GM23338 (cell line): ENCODE results near the gene HIF3A. TPM values are rescaled to one million over a fixed set of nuclear protein-coding genes. Genes with fewer than 3 reads are reported as not detected.

Source experiments
- ATAC-seq: fragments of 200-7000 bp; cut with Tn5 transposase; 3 replicates; pipeline ENCODE4 v1.9.1; 2020
- DNase-seq: peaks from one replicate; pipeline ENCODE4 v3.0.0-alpha.2; 2015; ENCODE audit warnings: low spot score
- H2AFZ ChIP-seq: fragments of 200-600 bp; sonication (generic); 2 replicates; pipeline ENCODE4 v1.8.0; 2016; ENCODE audit warnings: antibody characterized with exemption, mild to moderate bottlenecking, moderate library complexity
- H3F3A ChIP-seq: fragments of 200-600 bp; sonication (generic); replicated peaks from 2 replicates; pipeline ENCODE4 v1.8.0; 2017; ENCODE audit warnings: antibody characterized with exemption, mixed run types, low read depth
- H3K27ac ChIP-seq: fragments of 200-600 bp; sonication (generic); 2 replicates; pipeline ENCODE4 v1.6.1; 2016; ENCODE audit warnings: low read depth
- H3K27me3 ChIP-seq: fragments of 200-600 bp; sonication (generic); 2 replicates; pipeline ENCODE4 v1.8.0; 2016; ENCODE audit warnings: mild to moderate bottlenecking, mixed run types, moderate library complexity; ENCODE audit not compliant: insufficient read depth
- H3K36me3 ChIP-seq: fragments of 200-600 bp; sonication (generic); 2 replicates; pipeline ENCODE4 v1.8.0; 2016; ENCODE audit warnings: mild to moderate bottlenecking; ENCODE audit not compliant: insufficient read depth
- H3K4me1 ChIP-seq: fragments of 200-600 bp; sonication (generic); 2 replicates; pipeline ENCODE4 v1.8.0; 2016; ENCODE audit warnings: mild to moderate bottlenecking, moderate library complexity; ENCODE audit not compliant: insufficient read depth
- H3K4me2 ChIP-seq: fragments of 200-600 bp; sonication (generic); 2 replicates; pipeline ENCODE4 v1.7.1; 2017; ENCODE audit warnings: mixed run types
- H3K4me3 ChIP-seq: fragments of 200-600 bp; sonication (generic); 2 replicates; pipeline ENCODE4 v1.6.1; 2016; ENCODE audit warnings: mixed run types
- H3K79me2 ChIP-seq: fragments of 200-600 bp; sonication (generic); replicated peaks from 2 replicates; pipeline ENCODE4 v1.8.0; 2017; ENCODE audit warnings: mild to moderate bottlenecking; ENCODE audit not compliant: insufficient read depth
- H3K9me2 ChIP-seq: fragments of 200-600 bp; sonication (generic); 2 replicates; pipeline ENCODE4 v1.8.0; 2017; ENCODE audit not compliant: insufficient read depth
- H4K20me1 ChIP-seq: fragments of 200-600 bp; sonication (generic); replicated peaks from 2 replicates; pipeline ENCODE4 v1.8.0; 2017; ENCODE audit warnings: mild to moderate bottlenecking; ENCODE audit not compliant: insufficient read depth
- H3K27ac Mint-ChIP-seq: 2 replicates; pipeline ENCODE4 v1.8.0; 2020; ENCODE audit warnings: inconsistent platforms, mild to moderate bottlenecking, moderate library complexity, mixed read lengths
- H3K27me3 Mint-ChIP-seq: 3 replicates; pipeline ENCODE4 v1.8.0; 2022; ENCODE audit warnings: low read depth, mild to moderate bottlenecking, moderate library complexity, mixed read lengths, inconsistent platforms; ENCODE audit not compliant: insufficient read depth, poor library complexity
- H3K36me3 Mint-ChIP-seq: 3 replicates; pipeline ENCODE4 v1.8.0; 2021; ENCODE audit warnings: low read depth, mild to moderate bottlenecking, inconsistent platforms, moderate library complexity, mixed read lengths
- H3K4me1 Mint-ChIP-seq: 3 replicates; pipeline ENCODE4 v1.8.0; 2020; ENCODE audit warnings: mild to moderate bottlenecking, inconsistent platforms, mixed read lengths
- H3K4me3 Mint-ChIP-seq: 3 replicates; pipeline ENCODE4 v1.8.0; 2021; ENCODE audit warnings: moderate library complexity, mild to moderate bottlenecking, inconsistent platforms, mixed read lengths
- H3K9me3 Mint-ChIP-seq: 3 replicates; pipeline ENCODE4 v1.8.0; 2020; ENCODE audit warnings: moderate library complexity, mild to moderate bottlenecking, inconsistent platforms, mixed read lengths
- CREB1 ChIP-seq: fragments of 250-450 bp; sonication (Bioruptor Pico); IDR thresholded peaks from 2 replicates; pipeline ENCODE4 v1.5.0; 2020; ENCODE audit warnings: low read depth, mild to moderate bottlenecking, moderate library complexity
- ETS1 ChIP-seq: IDR thresholded peaks from 2 replicates; pipeline ENCODE4 v1.6.1; 2016; ENCODE audit warnings: antibody characterized with exemption
- EZH2 ChIP-seq: fragments of 200-600 bp; sonication (generic); IDR thresholded peaks from one replicate; pipeline ENCODE4 v1.8.0; 2017; ENCODE audit warnings: antibody characterized with exemption, mild to moderate bottlenecking, low read depth; ENCODE audit not compliant: unreplicated experiment
- EZH2phosphoT487 ChIP-seq: fragments of 200-600 bp; sonication (generic); IDR thresholded peaks from one replicate; pipeline ENCODE4 v1.8.1; 2018; ENCODE audit warnings: antibody characterized with exemption; ENCODE audit not compliant: unreplicated experiment
- JUNB ChIP-seq: IDR thresholded peaks from one replicate; pipeline ENCODE4 v1.6.1; 2016; ENCODE audit warnings: antibody characterized with exemption; ENCODE audit not compliant: unreplicated experiment
- NANOG ChIP-seq: IDR thresholded peaks from 2 replicates; pipeline ENCODE4 v1.6.1; 2016; ENCODE audit warnings: antibody characterized with exemption, borderline replicate concordance
- POLR2AphosphoS5 ChIP-seq: IDR thresholded peaks from 2 replicates; pipeline ENCODE4 v1.6.1; 2016; ENCODE audit warnings: antibody characterized with exemption, low read depth
- REST ChIP-seq: IDR thresholded peaks from one replicate; pipeline ENCODE4 v1.6.1; 2018; ENCODE audit warnings: antibody characterized with exemption; ENCODE audit not compliant: unreplicated experiment
- STAT1 ChIP-seq: IDR thresholded peaks from one replicate; pipeline ENCODE4 v1.6.1; 2016; ENCODE audit warnings: antibody characterized with exemption; ENCODE audit not compliant: unreplicated experiment
- ZNF114 ChIP-seq: fragments of 250-450 bp; sonication (Bioruptor Pico); IDR thresholded peaks from 2 replicates; pipeline ENCODE4 v1.5.0; 2020; ENCODE audit warnings: mild to moderate bottlenecking, moderate library complexity
- ZNF331 ChIP-seq: fragments of 250-450 bp; sonication (Bioruptor Pico); IDR thresholded peaks from 2 replicates; pipeline ENCODE4 v1.5.0; 2020; ENCODE audit warnings: low read depth, mild to moderate bottlenecking, moderate library complexity
- polyA plus RNA-seq: library from polyadenylated mRNA; unstranded; fragments of >200 nt; fragmentation: Nextera tagmentation; extraction: Ambion mirVana; gene quantifications from 2 replicates; pipeline ENCODE4 v1.2.1, GENCODE V29; 2016
- total RNA-seq: library from RNA; depleted of rRNA; stranded (reverse); fragments of >200 nt; shearing (Covaris generic); gene quantifications from 2 replicates; pipeline ENCODE4 v1.2.3, GENCODE V29; 2014

HIF3A gene
- total and polyA plus RNA-seq, 2 experiments from 2014 or later: 20.4 to 70.5 TPM

GRCh38 chr19:46388311-46389095, 91.7 kb downstream of the HIF3A start:
- H2AFZ ChIP-seq: no peak overlapping the region
- H3K4me2 ChIP-seq: no peak overlapping the region
- no peaks in the 10 kb centered on the region for H3K79me2 ChIP-seq
- no peaks in the 10 kb centered on the region for H3K9me2 ChIP-seq
- ATAC-seq: no peak
- Mint-ChIP-seq H3K36me3 (peaks cover 76% of the 10 kb centered on the region), H3K27me3 (peaks cover 18% of the 10 kb centered on the region), H3K9me3 (no peaks in the 10 kb centered on the region), H3K4me1 (peaks cover 10% of the 10 kb centered on the region), H3K27ac (no peak overlapping the region), H3K4me3 (no peak overlapping the region)
- H3K27ac ChIP-seq: no peak overlapping the region
- no peaks in the 10 kb centered on the region for H3K27me3 ChIP-seq
- 0 out of 2 replicates have a peak, but pooled peaks cover 8% of the 10 kb centered on the region for H3F3A ChIP-seq
- no peaks in the 10 kb centered on the region; the same call in 1 of the 2 replicates for H3K36me3 ChIP-seq
- TF ChIP-seq EZH2phosphoT487: no peak
- no peak for TF ChIP-seq ZNF114 (CRISPR knock-in tag)
- TF ChIP-seq ZNF331 (CRISPR knock-in tag): no peak
- no peak for TF ChIP-seq ETS1
- TF ChIP-seq JUNB: no peak
- TF ChIP-seq REST: no peak
- no peak for TF ChIP-seq CREB1
- TF ChIP-seq STAT1: no peak
- no peak for TF ChIP-seq NANOG
- TF ChIP-seq POLR2AphosphoS5: no peak
- no peak for TF ChIP-seq EZH2
- H3K4me3 ChIP-seq: no peak overlapping the region
- no peak for DNase-seq
- H3K4me1 ChIP-seq: no peaks in the 10 kb centered on the region; the same call in 1 of the 2 replicates
- no peaks in the 10 kb centered on the region; the same call in 1 of the 2 replicates for H4K20me1 ChIP-seq
